Trophoblast cell (in vitro differentiated cells and primary cell): ENCODE measurements around the gene MICOS13.
"Not testable (repeated sequence)": the region's sequence is repeated elsewhere in the genome, so short reads cannot be mapped to it uniquely, and the experiment has no call there.

Experiments used
- DNase-seq, 2 donors: peaks; one replicate each; pipeline ENCODE4 v3.0.0-alpha.2; 2016
- H2AFZ ChIP-seq: 2 replicates; pipeline ENCODE4 v1.6.1; 2013; ENCODE audit warnings: low read length, moderate library complexity, mild to moderate bottlenecking; ENCODE audit not compliant: insufficient read depth, poor library complexity
- H2AK5ac ChIP-seq: 2 replicates; pipeline ENCODE4 v1.6.1; 2013; ENCODE audit warnings: mild to moderate bottlenecking, low read length
- H2BK120ac ChIP-seq: 2 replicates; pipeline ENCODE4 v1.6.1; 2013; ENCODE audit warnings: low read length, mild to moderate bottlenecking, moderate library complexity; ENCODE audit not compliant: insufficient read depth, poor library complexity
- H2BK12ac ChIP-seq: 2 replicates; pipeline ENCODE4 v1.6.1; 2013; ENCODE audit warnings: mild to moderate bottlenecking, low read length, moderate library complexity
- H2BK5ac ChIP-seq: 2 replicates; pipeline ENCODE4 v1.6.1; 2013; ENCODE audit warnings: low read length, low read depth, moderate library complexity, mild to moderate bottlenecking; ENCODE audit not compliant: poor library complexity
- H3K14ac ChIP-seq: 2 replicates; pipeline ENCODE4 v1.6.1; 2013; ENCODE audit warnings: mild to moderate bottlenecking, low read length
- H3K18ac ChIP-seq: 2 replicates; pipeline ENCODE4 v1.6.1; 2013; ENCODE audit warnings: mild to moderate bottlenecking, low read length
- H3K23ac ChIP-seq: 2 replicates; pipeline ENCODE4 v1.6.1; 2013; ENCODE audit warnings: low read length
- H3K27ac ChIP-seq: 2 replicates; pipeline ENCODE4 v1.5.1; 2013; ENCODE audit warnings: low read depth, mild to moderate bottlenecking, inconsistent platforms, low read length, moderate library complexity
- H3K27me3 ChIP-seq: 2 replicates; pipeline ENCODE4 v1.6.1; 2013; ENCODE audit warnings: inconsistent platforms, mild to moderate bottlenecking, low read length, moderate library complexity; ENCODE audit not compliant: insufficient read depth
- H3K36me3 ChIP-seq, 2 experiments: 1 replicate in 1 of 2; 2 replicates in 1 of 2; pipeline ENCODE4 v1.6.1; 2013; ENCODE audit warnings: low read length in 2 of 2, mild to moderate bottlenecking in 2 of 2, moderate library complexity in 1 of 2; ENCODE audit not compliant: insufficient read depth in 2 of 2, control insufficient read depth in 1 of 2
- H3K4ac ChIP-seq: 2 replicates; pipeline ENCODE4 v1.6.1; 2013; ENCODE audit warnings: low read depth, mild to moderate bottlenecking, low read length, moderate library complexity
- H3K4me1 ChIP-seq, 2 experiments: 1 replicate in 1 of 2; 2 replicates in 1 of 2; pipeline ENCODE4 v1.6.1; 2013; ENCODE audit warnings: low read length in 2 of 2, mild to moderate bottlenecking in 2 of 2, moderate library complexity in 1 of 2; ENCODE audit not compliant: insufficient read depth in 2 of 2, control insufficient read depth in 1 of 2
- H3K4me2 ChIP-seq: 2 replicates; pipeline ENCODE4 v1.6.1; 2013; ENCODE audit warnings: inconsistent platforms, mild to moderate bottlenecking, low read length, moderate library complexity
- H3K4me3 ChIP-seq: 2 replicates; pipeline ENCODE4 v1.5.1; 2013; ENCODE audit warnings: mild to moderate bottlenecking, low read depth, low read length, inconsistent platforms
- H3K79me1 ChIP-seq: one replicate; pipeline ENCODE4 v1.6.1; 2013; ENCODE audit warnings: low read length
- H3K79me2 ChIP-seq: 2 replicates; pipeline ENCODE4 v1.6.1; 2013; ENCODE audit warnings: low read length, mild to moderate bottlenecking; ENCODE audit not compliant: control insufficient read depth, insufficient read depth, poor library complexity
- H3K9ac ChIP-seq: 2 replicates; pipeline ENCODE4 v1.6.1; 2013; ENCODE audit warnings: mild to moderate bottlenecking, low read length
- H3K9me3 ChIP-seq: 2 replicates; pipeline ENCODE4 v1.6.1; 2013; ENCODE audit warnings: low read depth, mild to moderate bottlenecking, control low read depth, inconsistent platforms, low read length; ENCODE audit not compliant: insufficient read depth
- H4K12ac ChIP-seq: 2 replicates; pipeline ENCODE4 v1.6.1; 2013; ENCODE audit warnings: low read depth, mild to moderate bottlenecking, low read length, moderate library complexity
- H4K8ac ChIP-seq: 2 replicates; pipeline ENCODE4 v1.6.1; 2013; ENCODE audit warnings: low read depth, mild to moderate bottlenecking, low read length, moderate library complexity
- H4K91ac ChIP-seq: one replicate; pipeline ENCODE4 v1.6.1; 2013; ENCODE audit warnings: low read depth, mild to moderate bottlenecking, low read length, moderate library complexity
- WGBS: extraction: QIAGEN DNeasy Blood & Tissue Kit; methylation state at CpG from one replicate; pipeline ENCODE4 v1.1.7; 2013; ENCODE audit warnings: missing lambda C conversion rate; ENCODE audit not compliant: insufficient read length, insufficient coverage; ENCODE audit errors: extremely low coverage; 5-methylcytosine and 5-hydroxymethylcytosine counted together

MICOS13 gene

GRCh38 chr19:5688262-5688881 is 8.1 kb upstream of the MICOS13 start:
- H3K79me2 ChIP-seq: peaks cover 29% of the 10 kb centered on the region
- H4K12ac ChIP-seq, H3K27me3 ChIP-seq, H2BK120ac ChIP-seq, H2AK5ac ChIP-seq, H3K4ac ChIP-seq, H2BK12ac ChIP-seq, H2BK5ac ChIP-seq, H2AFZ ChIP-seq, DNase-seq, H3K14ac ChIP-seq, H3K79me1 ChIP-seq, H3K23ac ChIP-seq, H3K18ac ChIP-seq, H3K9me3 ChIP-seq, H3K4me2 ChIP-seq, H4K8ac ChIP-seq, H3K4me3 ChIP-seq, H4K91ac ChIP-seq, H3K27ac ChIP-seq, H3K9ac ChIP-seq: not testable (repeated sequence)
- peaks cover 11 to 16% of the 10 kb centered on the region in 2 experiments for H3K4me1 ChIP-seq
- no CpG with 5 or more reads among the region's 13 CpGs for WGBS
- peaks cover 21 to 23% of the 10 kb centered on the region in 2 experiments for H3K36me3 ChIP-seq

GRCh38 chr19:5687360-5688198 is 7.3 kb upstream of the MICOS13 start:
- Histone ChIP-seq H3K23ac (no peak overlapping the region), H4K12ac (peak overlapping the region; percentile 83), H3K14ac (peak overlapping the region; percentile 6), H4K8ac (peak overlapping the region; percentile 77), H3K79me1 (peaks cover 9% of the 10 kb centered on the region), H3K4ac (no peak overlapping the region), H3K27me3 (no peaks in the 10 kb centered on the region), H3K9me3 (no peaks in the 10 kb centered on the region), H3K18ac (peak overlapping the region; percentile 10), H2AK5ac (peak overlapping the region; percentile 82), H3K4me2 (peak overlapping the region; percentile 34), H3K36me3 (peaks cover 13 to 15% of the 10 kb centered on the region in 2 experiments), H2AFZ (peak overlapping the region; percentile 85), H3K4me3 (peak overlapping the region; percentile 4), H2BK5ac (no peak overlapping the region), H2BK120ac (no peak overlapping the region), H2BK12ac (no peak overlapping the region), H3K27ac (no peak overlapping the region), H3K9ac (no peak overlapping the region), H3K4me1 (peaks cover 11 to 16% of the 10 kb centered on the region in 2 experiments), H3K79me2 (peaks cover 22% of the 10 kb centered on the region), H4K91ac (peak overlapping the region; percentile 67)
- no CpG with 5 or more reads among the region's 76 CpGs for WGBS
- DNase-seq: no peak

GRCh38 chr19:5686647-5687359 is 6.5 kb upstream of the MICOS13 start:
- peak overlapping the region; percentile 83 for H4K12ac ChIP-seq
- H2BK5ac ChIP-seq: no peak overlapping the region
- no peak overlapping the region for H2BK120ac ChIP-seq
- H3K79me2 ChIP-seq: peaks cover 16% of the 10 kb centered on the region
- peaks cover 8 to 16% of the 10 kb centered on the region in 2 experiments for H3K4me1 ChIP-seq
- peak overlapping the region; percentile 77 for H4K8ac ChIP-seq
- H2AK5ac ChIP-seq: peak overlapping the region; percentile 82
- peaks cover 9% of the 10 kb centered on the region for H3K79me1 ChIP-seq
- H3K4ac ChIP-seq: no peak overlapping the region
- H3K4me3 ChIP-seq: peak overlapping the region; percentile 88
- H4K91ac ChIP-seq: peak overlapping the region; percentile 67
- H3K23ac ChIP-seq: no peak overlapping the region
- no peak overlapping the region for H3K9ac ChIP-seq
- DNase-seq: peak; percentile 96 to 99
- H3K18ac ChIP-seq: no peak overlapping the region
- H3K14ac ChIP-seq: no peak overlapping the region
- no peak overlapping the region for H3K27ac ChIP-seq
- WGBS: no CpG with 5 or more reads among the region's 59 CpGs
- no peak overlapping the region for H2BK12ac ChIP-seq
- no peaks in the 10 kb centered on the region for H3K27me3 ChIP-seq
- H2AFZ ChIP-seq: peak overlapping the region; percentile 85
- H3K9me3 ChIP-seq: no peaks in the 10 kb centered on the region
- H3K4me2 ChIP-seq: peak overlapping the region; percentile 76
- peaks cover 6 to 7% of the 10 kb centered on the region in 2 experiments for H3K36me3 ChIP-seq

GRCh38 chr19:5686326-5686646 is 6.0 kb upstream of the MICOS13 start:
- H3K79me1 ChIP-seq: peaks cover 9% of the 10 kb centered on the region
- H3K27me3 ChIP-seq: no peaks in the 10 kb centered on the region
- no peak overlapping the region for H2BK12ac ChIP-seq
- no peak for DNase-seq
- H3K14ac ChIP-seq: no peak overlapping the region
- no peak overlapping the region for H3K27ac ChIP-seq
- H3K79me2 ChIP-seq: peaks cover 12% of the 10 kb centered on the region
- peak overlapping the region; percentile 72 for H2AFZ ChIP-seq
- H3K23ac ChIP-seq: no peak overlapping the region
- no peaks in the 10 kb centered on the region for H3K9me3 ChIP-seq
- peak overlapping the region; percentile 76 for H3K4me2 ChIP-seq
- H3K18ac ChIP-seq: no peak overlapping the region
- no peak overlapping the region for H3K4me3 ChIP-seq
- H2BK120ac ChIP-seq: no peak overlapping the region
- no peak overlapping the region for H3K9ac ChIP-seq
- H3K4me1 ChIP-seq: peaks cover 6 to 17% of the 10 kb centered on the region in 2 experiments
- H4K8ac ChIP-seq: peak overlapping the region; percentile 29
- no peak overlapping the region for H2AK5ac ChIP-seq
- no CpG with 5 or more reads among the region's 16 CpGs for WGBS
- no peak overlapping the region for H2BK5ac ChIP-seq
- H3K4ac ChIP-seq: no peak overlapping the region
- peaks cover under 1 to 2% of the 10 kb centered on the region in 2 experiments for H3K36me3 ChIP-seq
- no peak overlapping the region for H4K91ac ChIP-seq
- no peak overlapping the region for H4K12ac ChIP-seq
